HG03378 (cell line): ENCODE results near the gene TRMT10B.
A peak's percentile ranks its signal among the peaks of the same experiment; 100 is the strongest.
"Not testable (repeated sequence)": the region's sequence is repeated elsewhere in the genome, so short reads cannot be mapped to it uniquely, and the experiment has no call there.

Experiments
- ATAC-seq: cut with Tn5 transposase; IDR thresholded peaks from one replicate; pipeline ENCODE4 v1.9.1; 2021; ENCODE audit warnings: mild to moderate bottlenecking, moderate library complexity; ENCODE audit not compliant: unreplicated experiment

The TRMT10B gene

GRCh38 chr9:37800631-37801286, 47.2 kb downstream of the TRMT10B start, which contains the start of gene DCAF10:
TSS of gene DCAF10 (plus strand) at chr9:37800797. CDS start at chr9:37800867, 70 bp downstream.
- ATAC-seq: peak; percentile 55

- peak; percentile 29 for ATAC-seq
These were observed 47.8 kb downstream of the TRMT10B start for GRCh38 chr9:37801287-37801850.

GRCh38 chr9:37801959-37802711, 48.5 kb downstream of the TRMT10B start:
- no peak for ATAC-seq

DNA sequence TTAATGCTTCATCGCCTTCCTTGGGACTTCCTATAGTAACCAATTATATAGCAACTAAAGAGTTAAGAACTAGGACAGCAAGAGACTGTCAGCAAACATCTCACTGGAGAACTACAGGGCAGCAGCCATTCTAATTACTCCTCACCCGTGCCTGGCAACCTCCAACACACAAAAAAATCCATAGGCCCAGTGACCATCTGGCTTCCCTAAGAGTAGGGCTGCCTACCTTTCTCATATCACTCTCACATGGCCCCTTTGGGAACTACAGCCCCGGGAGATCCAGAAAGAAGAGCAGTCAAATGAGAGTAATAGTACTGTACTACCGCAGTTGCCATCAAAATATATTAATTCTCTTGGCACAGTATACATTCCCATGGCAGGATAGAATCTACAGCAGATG, 52.7 kb downstream of the TRMT10B start:
- no peak for ATAC-seq

DNA sequence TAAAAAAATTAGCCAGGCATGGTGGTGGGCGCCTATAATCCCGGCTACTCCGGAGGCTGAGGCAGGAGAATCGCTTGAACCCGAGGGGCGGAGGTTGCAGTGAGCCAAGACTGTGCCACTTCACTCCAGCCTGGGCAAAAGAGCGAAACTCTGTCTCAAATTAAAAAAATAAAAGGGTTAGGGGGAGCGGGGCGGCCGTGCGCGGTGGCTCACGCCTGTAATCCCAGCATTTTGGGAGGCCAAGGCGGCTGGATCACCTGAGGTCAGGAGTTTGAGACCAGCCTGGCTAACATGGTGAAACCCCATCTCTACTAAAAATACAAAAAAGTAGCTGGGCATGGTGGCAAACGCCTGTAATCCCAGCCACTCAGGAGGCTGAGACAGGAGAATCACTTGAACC, 56.1 kb downstream of the TRMT10B start:
- not testable (repeated sequence) for ATAC-seq

- no peak for ATAC-seq
These were observed 58.4 kb downstream of the TRMT10B start for GRCh38 chr9:37811906-37812476.

DNA sequence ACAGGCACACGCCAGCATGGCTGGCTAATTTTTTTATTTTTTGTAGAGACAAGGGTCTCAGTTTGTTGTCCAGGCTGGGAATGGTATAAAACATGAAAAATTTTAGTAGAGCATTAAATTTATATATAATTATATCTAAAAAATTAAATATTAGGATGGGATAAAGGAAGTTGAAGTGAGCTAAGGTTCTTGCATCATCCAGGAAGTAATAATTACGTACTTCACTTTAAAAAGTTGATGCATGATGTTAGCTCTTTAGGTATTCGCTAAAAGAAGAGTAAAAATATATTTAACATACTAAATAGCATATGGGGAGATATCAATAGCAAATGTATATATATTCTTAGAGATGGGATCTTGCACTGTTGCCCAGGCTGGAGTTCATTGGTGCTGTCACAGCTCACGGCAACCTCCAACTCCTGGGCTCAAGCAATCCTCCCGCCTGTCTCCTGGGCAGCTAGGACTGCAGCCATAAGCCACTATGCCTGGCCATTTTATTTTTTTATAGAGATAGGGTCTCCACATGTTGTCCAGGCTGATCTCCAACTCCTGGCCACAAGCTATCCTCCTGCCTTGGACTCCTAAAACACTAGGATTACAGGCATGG, 59.3 kb downstream of the TRMT10B start:
- ATAC-seq: no peak

- ATAC-seq: no peak
These were observed 65.2 kb downstream of the TRMT10B start for GRCh38 chr9:37818849-37819248.

- no peak for ATAC-seq
These were observed 66.5 kb downstream of the TRMT10B start for GRCh38 chr9:37820142-37820541.

- ATAC-seq: not testable (repeated sequence)
These were observed 71.6 kb downstream of the TRMT10B start for GRCh38 chr9:37825174-37825573.

DNA sequence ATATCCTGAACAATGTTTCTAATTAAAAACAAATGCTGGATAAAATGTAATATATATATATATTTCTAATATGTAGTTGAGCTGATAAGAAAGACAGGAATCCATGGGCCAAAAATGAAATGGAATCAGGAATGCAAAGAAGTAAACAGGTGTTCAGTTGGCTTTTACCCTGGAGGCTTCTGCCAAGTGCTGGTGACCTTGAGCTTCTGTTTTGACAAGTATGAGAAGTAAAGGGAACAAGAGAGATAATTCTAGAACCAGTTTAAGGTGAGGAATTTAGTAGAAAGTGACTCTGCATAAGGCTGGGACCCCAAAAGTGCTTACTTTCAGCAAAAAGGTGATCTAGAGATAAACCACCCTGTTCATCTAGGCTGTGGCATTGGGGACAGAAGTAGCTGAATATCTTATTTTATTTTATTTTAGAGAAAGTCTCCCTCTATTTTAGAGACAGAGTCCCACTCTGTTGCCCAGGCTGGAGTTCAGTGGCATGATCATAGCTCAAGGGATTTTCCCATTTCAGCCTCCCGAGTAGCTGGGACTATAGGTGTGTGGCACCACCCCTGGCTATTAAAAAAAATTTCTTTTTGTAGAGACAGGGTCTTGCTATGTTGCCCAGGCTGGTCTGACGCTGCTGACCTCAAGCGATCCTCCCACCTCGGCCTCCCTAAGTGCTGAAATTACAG, 74.0 kb downstream of the TRMT10B start:
- ATAC-seq: no peak
